Measurements from ENCODE around the gene NOS2. TPM values are rescaled to one million over a fixed set of nuclear protein-coding genes. Genes with fewer than 3 reads are reported as not detected.
"Not testable (repeated sequence)": the region's sequence is repeated elsewhere in the genome, so short reads cannot be mapped to it uniquely, and the experiment has no call there.

NOS2 gene
- total RNA-seq, 1 donor from 2014 or later: not detected

- intact Hi-C loops (cut with DNase I): no loop called here
- H3K4me1 ChIP-seq: no peaks in the 10 kb centered on the region
- no peak overlapping the region for H3K27ac ChIP-seq
- no peak for TF ChIP-seq CTCF (IDR thresholded peaks at IDR 0.05)
- no peaks in the 10 kb centered on the region for H3K36me3 ChIP-seq
- H3K9me3 ChIP-seq: no peaks in the 10 kb centered on the region
- no peak overlapping the region for H3K4me3 ChIP-seq
- H3K27me3 ChIP-seq: no peaks in the 10 kb centered on the region
- DNase-seq (ENCODE audit: low spot score in 2 of 2): no peak
These were observed 40.8 kb downstream of the NOS2 start for GRCh38 chr17:27759528-27759927.

GRCh38 chr17:27756467-27757371, 43.6 kb downstream of the NOS2 start:
- no peaks in the 10 kb centered on the region for H3K27me3 ChIP-seq
- no peaks in the 10 kb centered on the region for H3K4me1 ChIP-seq
- intact Hi-C loops (cut with DNase I): loop anchor here (2.0 kb wide), 1 partner anchor 102 kb away; no protein-coding TSS in a partner anchor
- no peaks in the 10 kb centered on the region for H3K36me3 ChIP-seq
- no peak for DNase-seq (ENCODE audit: low spot score in 2 of 2)
- H3K4me3 ChIP-seq: no peak overlapping the region
- peak; percentile 56 to 77 (median 65) for TF ChIP-seq CTCF (IDR thresholded peaks at IDR 0.05)
- H3K27ac ChIP-seq: no peak overlapping the region
- H3K9me3 ChIP-seq: no peaks in the 10 kb centered on the region

GRCh38 chr17:27755706-27756466, 44.4 kb downstream of the NOS2 start:
- no peak for DNase-seq (ENCODE audit: low spot score in 2 of 2)
- Histone ChIP-seq H3K36me3 (no peaks in the 10 kb centered on the region), H3K9me3 (no peaks in the 10 kb centered on the region), H3K4me1 (no peaks in the 10 kb centered on the region), H3K27me3 (no peaks in the 10 kb centered on the region), H3K27ac (no peak overlapping the region), H3K4me3 (no peak overlapping the region)
- TF ChIP-seq CTCF (IDR thresholded peaks at IDR 0.05): no peak
- intact Hi-C loops (cut with DNase I): loop anchor here (2.0 kb wide), 1 partner anchor 101 kb away; no protein-coding TSS in a partner anchor

- no peak overlapping the region for H3K4me3 ChIP-seq
- no peak for DNase-seq (ENCODE audit: low spot score in 2 of 2)
- H3K27ac ChIP-seq: no peak overlapping the region
- H3K36me3 ChIP-seq: no peaks in the 10 kb centered on the region
- intact Hi-C loops (cut with DNase I): no loop called here
- no peak for TF ChIP-seq CTCF (IDR thresholded peaks at IDR 0.05)
- H3K4me1 ChIP-seq: no peaks in the 10 kb centered on the region
- H3K9me3 ChIP-seq: no peaks in the 10 kb centered on the region
- H3K27me3 ChIP-seq: no peaks in the 10 kb centered on the region
These were observed 45.8 kb downstream of the NOS2 start for GRCh38 chr17:27754549-27754948.

- H3K27ac ChIP-seq; intact Hi-C loops (cut with DNase I); H3K9me3 ChIP-seq; H3K27me3 ChIP-seq; H3K36me3 ChIP-seq; H3K4me3 ChIP-seq; H3K4me1 ChIP-seq: not testable (repeated sequence)
- DNase-seq (ENCODE audit: low spot score in 2 of 2): peak in 1 of 2 donors; percentile 25
These were observed 46.6 kb downstream of the NOS2 start for GRCh38 chr17:27753726-27754125.

- H3K27me3 ChIP-seq; H3K4me3 ChIP-seq; H3K9me3 ChIP-seq; H3K36me3 ChIP-seq; H3K27ac ChIP-seq; intact Hi-C loops (cut with DNase I); H3K4me1 ChIP-seq: not testable (repeated sequence)
- peak in 1 of 2 donors; percentile 19 for DNase-seq (ENCODE audit: low spot score in 2 of 2)
These were observed 47.3 kb downstream of the NOS2 start for GRCh38 chr17:27752831-27753619.
